GM18909 (cell line): ENCODE data around the gene KCNMA1.
A peak's percentile ranks its signal among the peaks of the same experiment; 100 is the strongest.

Experiments
- ATAC-seq: cut with Tn5 transposase; IDR thresholded peaks from one replicate; pipeline ENCODE4 v1.9.1; 2021; ENCODE audit warnings: mild to moderate bottlenecking; ENCODE audit not compliant: unreplicated experiment, poor library complexity

The KCNMA1 gene

GRCh38 chr10:77609781-77610272 lies 27.8 kb downstream of the KCNMA1 start:
- no peak for ATAC-seq

- ATAC-seq: no peak
These were observed 29.3 kb downstream of the KCNMA1 start for GRCh38 chr10:77608281-77608680.

- ATAC-seq: no peak
These were observed 30.9 kb downstream of the KCNMA1 start for GRCh38 chr10:77606751-77607150.

- ATAC-seq: no peak
These were observed 32.1 kb downstream of the KCNMA1 start for GRCh38 chr10:77605466-77605865.

- ATAC-seq: no peak
These were observed 32.7 kb downstream of the KCNMA1 start for GRCh38 chr10:77604941-77605351.

- ATAC-seq: peak; percentile 24
These were observed 33.5 kb downstream of the KCNMA1 start for GRCh38 chr10:77604063-77604462.

GRCh38 chr10:77603534-77603927 lies 34.1 kb downstream of the KCNMA1 start:
- peak; percentile 78 for ATAC-seq

GRCh38 chr10:77602913-77603533 lies 34.6 kb downstream of the KCNMA1 start:
- ATAC-seq: peak; percentile 39

GRCh38 chr10:77602231-77602912 lies 35.2 kb downstream of the KCNMA1 start:
- no peak for ATAC-seq

- ATAC-seq: no peak
These were observed 36.1 kb downstream of the KCNMA1 start for GRCh38 chr10:77601488-77601887.

- no peak for ATAC-seq
These were observed 37.0 kb downstream of the KCNMA1 start for GRCh38 chr10:77600640-77601039.

- no peak for ATAC-seq
These were observed 38.0 kb downstream of the KCNMA1 start for GRCh38 chr10:77599651-77600050.

GRCh38 chr10:77598606-77599005 lies 39.0 kb downstream of the KCNMA1 start:
- ATAC-seq: no peak

GRCh38 chr10:77597560-77597959 lies 40.0 kb downstream of the KCNMA1 start:
- no peak for ATAC-seq

- ATAC-seq: no peak
These were observed 43.2 kb downstream of the KCNMA1 start for GRCh38 chr10:77594471-77594783.

GRCh38 chr10:77593771-77594470 lies 43.7 kb downstream of the KCNMA1 start:
- ATAC-seq: no peak

- ATAC-seq: no peak
These were observed 44.5 kb downstream of the KCNMA1 start for GRCh38 chr10:77592946-77593636.

- no peak for ATAC-seq
These were observed 45.1 kb downstream of the KCNMA1 start for GRCh38 chr10:77592510-77592909.

GRCh38 chr10:77591238-77591880 lies 46.2 kb downstream of the KCNMA1 start:
- ATAC-seq: no peak
